T-helper 1 cell (primary cell): Measurements from ENCODE around the gene RPH3AL.

Source experiments
- DNase-seq, 5 donors: peaks; one replicate each; pipeline ENCODE4 v3.0.0-alpha.2; 2012 to 2020
- total RNA-seq, 4 donors: gene quantifications; one replicate each; lab custom pipeline; 2026; lab: John Stamatoyannopoulos, UW

Gene RPH3AL, protein sequence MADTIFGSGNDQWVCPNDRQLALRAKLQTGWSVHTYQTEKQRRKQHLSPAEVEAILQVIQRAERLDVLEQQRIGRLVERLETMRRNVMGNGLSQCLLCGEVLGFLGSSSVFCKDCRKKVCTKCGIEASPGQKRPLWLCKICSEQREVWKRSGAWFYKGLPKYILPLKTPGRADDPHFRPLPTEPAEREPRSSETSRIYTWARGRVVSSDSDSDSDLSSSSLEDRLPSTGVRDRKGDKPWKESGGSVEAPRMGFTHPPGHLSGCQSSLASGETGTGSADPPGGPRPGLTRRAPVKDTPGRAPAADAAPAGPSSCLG
- 2.0 to 3.2 (median 2.5) reads per million in 4 donors for total RNA-seq

DNA sequence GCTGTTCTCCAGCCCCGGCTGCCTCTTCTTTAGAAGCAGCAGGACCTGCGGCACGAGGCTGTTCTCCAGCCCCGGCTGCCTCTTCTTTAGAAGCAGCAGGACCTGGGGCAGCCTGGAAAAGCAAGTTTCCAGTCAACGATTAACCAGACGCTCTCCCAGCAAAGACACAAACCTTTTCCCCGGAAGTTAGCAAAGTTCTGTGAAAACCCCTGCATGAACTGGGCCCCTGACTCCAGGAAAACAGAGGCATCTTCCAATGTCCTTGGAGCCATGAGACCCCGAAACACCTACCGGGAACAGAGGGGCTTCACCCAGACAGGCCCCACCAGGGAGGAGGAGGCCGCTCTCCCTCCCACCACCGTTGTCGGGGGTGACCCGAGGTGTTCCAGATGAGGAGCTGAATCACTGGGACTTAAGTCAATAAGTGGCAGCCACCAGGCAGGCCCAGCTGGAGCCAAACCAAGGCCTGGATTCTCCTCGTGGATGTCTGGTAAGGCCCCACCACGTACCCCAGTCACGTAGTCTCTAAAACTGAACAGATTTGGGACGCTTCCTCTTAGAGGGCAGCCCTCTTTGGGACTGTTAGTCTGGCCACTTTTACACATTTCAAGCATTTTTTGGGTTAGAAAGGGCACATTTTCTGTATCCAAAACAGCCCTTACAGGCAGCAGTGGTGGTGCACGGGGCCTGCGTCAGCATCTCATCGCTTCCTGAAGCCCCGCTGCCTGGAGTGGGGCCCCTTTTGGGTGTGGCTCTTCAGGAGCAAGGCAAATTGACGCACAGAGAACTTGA lies at the start of gene RPH3AL:
Gene RPH3AL (minus strand): TSS at position 387 of the 792 bp plus-strand sequence. CDS start 25,264 bp downstream, outside the sequence.
- DNase-seq = no peak

DNA sequence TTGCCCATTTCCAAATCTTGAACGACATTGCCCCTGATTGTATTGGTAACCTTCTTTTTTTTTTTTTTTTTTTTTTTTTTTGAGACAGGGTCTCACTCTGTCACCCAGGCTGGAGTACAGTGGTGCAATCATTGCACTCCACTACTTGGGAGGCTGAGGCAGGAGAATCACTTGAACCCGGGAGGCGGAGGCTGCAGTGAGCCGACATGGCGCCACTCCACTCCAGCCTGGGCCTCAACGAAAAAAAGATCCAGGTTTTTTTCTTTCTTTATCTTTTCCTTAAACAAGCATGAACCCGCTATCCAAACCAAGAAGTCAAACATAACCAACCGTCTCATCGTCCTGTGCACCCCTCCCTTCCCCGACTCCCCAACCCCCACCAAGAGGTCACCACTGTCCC lies 47.6 kb upstream of the RPH3AL start:
- DNase-seq = no peak

DNA sequence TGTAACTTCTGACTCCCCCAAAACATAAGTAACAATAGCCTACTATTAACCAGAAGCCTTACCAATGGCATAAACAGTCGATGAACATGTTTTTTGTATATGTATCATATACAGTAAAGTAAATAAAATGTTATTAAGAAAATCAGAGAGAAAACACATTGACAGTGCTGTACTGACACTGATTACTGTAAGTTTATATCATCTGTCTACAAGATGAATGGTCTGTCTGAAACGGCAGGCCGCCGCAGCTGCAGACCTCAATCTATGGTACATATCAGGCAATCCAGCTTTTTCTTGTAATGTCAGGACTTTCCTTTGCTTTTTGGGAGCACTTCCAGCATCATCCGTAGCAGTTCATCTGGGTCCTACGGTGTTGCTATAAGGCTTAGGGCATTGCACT lies 44.2 kb upstream of the RPH3AL start:
- DNase-seq = no peak

DNA sequence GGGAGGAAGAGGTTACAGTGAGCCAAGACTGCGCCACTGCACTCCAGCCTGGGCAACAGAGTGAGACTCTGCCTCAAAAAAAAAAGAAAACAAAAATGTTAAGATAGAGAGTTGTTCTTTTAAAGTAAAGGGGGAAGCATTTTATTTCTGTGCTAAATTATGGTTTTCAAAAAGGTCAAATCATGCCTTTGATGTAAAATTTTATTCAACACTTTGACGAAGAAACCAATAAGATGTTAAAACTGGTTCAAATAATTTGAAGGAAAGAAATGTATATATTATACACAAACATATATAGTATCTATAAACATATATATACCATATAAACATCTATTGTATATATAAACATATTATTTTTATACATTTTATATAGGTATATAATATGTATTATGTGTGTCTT lies 43.4 kb upstream of the RPH3AL start:
- DNase-seq = no peak

DNA sequence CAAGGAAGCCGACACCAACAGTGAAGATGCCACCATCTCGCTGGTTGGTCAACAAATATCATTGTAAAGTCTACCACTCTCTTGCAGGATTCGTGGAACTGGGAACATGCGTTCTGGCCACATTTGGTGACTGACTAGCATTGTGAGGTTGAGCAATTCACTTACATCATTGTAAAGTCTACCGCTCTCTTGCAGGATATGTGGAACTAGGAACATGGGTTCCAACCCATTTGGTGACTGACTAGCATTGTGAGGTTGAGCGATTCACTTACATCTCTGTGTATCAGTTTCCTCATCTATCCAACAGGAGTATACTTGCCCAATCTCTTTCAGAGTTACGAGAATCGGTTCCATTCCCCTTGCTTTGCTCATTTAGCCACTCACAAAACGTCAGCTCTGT lies 42.6 kb upstream of the RPH3AL start:
- no peak for DNase-seq

DNA sequence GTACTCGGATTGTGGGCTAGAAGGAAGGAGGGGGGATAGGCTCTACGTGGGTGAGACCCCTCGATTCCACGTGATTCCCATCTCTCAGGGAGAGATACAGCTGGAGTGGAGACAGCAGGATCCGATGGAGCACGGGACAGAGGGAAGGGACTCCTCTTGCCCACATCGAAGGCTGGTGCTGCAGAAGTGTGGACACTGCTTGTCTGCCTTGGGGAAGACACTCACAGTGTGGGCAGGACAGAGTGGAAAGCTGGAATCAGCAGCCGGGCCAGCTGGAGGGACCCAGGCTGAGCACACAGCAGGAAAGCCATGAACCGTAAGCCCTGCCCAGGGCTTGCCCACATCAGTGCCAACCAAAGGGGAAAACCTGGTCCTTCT lies 42.1 kb upstream of the RPH3AL start:
- no peak for DNase-seq

DNA sequence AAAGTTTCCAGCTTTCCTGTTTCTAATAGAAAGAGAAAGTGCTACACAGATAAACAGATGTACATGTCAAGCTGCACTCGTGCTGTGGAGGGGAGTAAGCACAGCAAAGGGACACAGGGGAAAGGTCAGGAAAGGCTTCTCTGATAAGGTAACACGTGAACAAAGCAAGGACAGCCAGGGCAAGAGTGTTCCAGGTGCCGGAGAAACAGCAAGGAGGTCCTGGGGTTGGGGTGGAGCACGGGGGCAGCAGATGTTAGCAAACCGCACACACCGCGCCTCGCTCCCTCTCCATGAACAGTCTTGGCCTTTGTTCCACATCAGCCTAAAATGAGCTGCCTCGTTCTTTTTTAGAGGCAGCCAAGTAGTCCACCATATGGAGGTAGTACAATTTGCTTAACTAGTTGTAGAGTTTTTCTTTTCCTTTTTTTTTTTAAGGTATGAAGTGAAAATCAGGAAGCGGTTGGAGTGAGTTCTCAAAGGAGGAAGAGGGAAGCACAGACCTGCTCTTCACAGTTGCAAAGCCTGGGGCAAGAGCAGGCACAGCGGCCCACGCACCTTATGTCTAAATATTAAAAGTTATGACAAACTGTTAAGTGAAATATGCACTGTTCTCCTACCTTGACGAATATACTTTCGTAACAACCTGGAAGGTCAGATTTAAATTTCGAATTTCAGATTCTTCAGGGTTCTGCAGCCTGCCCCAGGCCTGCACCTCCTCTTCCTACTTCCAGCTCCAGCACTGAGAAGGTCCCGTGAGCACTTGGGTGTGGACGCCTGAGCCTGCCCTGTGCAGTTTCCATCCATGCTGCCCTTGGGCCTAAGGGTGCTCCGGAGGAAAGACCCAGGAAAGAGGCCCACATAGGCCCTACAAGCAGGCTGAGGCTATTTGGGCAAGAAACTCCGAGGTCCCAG lies 41.5 kb upstream of the RPH3AL start:
- no peak for DNase-seq

DNA sequence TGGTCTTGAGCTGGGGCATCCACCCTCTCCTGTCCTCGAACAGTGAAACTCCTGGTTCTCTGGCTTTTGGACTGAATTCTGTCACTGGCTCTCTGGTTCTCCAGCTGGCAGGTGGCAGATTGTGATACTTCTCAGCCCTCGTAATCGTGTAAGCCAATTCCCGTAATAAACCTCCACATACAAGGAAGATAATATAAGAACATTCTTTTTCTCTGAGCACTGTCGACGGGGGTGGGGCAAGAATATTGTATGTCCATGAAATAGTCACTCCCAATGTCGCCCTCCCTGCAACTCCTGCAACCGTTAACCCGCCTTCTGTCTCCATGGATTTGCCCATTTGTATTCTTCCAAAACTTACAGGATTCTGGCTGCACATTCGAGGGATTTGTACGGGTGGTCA lies 39.2 kb upstream of the RPH3AL start:
- no peak for DNase-seq

DNA sequence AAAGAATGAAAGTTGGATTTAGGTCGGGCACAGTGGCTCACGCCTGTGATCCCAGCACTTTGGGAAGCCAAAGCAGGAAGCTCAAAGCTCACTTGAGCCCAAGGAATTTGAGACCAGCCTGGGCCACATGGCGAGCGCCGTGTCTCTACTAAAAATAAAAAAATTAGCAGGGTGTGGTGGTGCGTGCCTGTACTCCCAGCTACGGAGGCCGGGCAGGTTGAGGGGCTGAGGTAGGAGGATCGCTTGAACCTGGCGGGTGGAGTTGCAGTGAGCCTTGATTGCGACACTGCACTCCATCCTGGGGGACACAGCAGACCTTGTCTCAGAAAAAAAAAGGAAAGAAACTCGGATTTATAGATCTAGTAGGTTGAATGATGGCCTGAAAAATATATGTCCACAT lies 37.4 kb upstream of the RPH3AL start:
- DNase-seq = no peak

DNA sequence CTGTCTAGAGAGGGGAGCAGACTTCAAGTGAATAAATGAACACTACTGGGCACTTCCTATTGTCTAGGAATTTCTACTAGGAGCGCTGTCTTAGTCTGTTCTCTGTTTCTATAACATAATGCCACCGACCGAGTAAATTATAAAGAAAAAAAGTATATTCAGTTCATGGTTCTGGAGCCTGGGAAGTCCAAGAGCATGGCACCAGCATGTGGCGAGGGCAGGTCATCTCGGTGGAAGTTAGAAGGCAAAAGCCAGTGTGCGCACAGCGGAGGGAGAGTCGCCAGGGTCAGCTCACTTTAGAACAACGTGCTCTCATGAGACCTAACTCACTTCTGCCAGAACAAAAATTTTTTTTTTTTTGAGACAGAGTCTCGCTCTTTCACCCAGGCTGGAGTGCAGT lies 35.5 kb upstream of the RPH3AL start:
- no peak for DNase-seq

DNA sequence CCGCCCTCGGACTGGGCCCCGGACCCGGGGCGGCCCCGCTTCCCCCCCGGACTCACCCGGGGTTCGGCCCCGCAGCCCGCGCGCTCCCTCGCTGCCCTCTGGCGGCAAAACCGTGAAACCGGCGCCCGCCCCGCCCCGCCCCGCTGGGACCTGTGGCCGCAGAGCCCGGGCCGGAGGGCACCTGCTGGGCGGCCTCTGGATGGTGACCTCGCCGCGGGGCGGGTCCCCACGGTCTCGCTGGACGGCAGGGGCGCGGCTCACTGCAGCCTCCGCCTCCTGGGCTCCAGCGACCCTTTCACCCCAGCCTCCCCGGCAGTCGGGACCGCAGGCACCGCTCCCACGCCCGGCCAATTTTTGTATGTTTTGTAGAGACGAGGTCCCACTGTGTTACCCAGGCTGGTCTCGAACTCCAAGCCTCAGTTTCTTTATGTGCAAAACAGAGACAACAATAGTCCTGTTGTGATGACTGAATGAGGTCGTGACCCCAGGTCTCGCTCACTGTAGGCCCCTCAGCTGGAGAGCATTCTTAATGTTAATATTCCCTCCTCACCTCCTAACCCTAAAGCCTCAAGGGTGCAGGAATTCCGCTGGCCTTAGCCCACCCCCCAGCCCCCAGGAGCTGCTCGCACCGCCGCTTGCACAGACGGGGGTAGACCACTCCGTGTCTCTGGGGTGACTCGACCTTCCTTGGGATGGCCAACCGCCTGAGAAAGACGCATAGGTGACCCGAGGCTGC lies 33.7 kb upstream of the RPH3AL start:
- peak; percentile 42 to 62 (median 54) for DNase-seq

DNA sequence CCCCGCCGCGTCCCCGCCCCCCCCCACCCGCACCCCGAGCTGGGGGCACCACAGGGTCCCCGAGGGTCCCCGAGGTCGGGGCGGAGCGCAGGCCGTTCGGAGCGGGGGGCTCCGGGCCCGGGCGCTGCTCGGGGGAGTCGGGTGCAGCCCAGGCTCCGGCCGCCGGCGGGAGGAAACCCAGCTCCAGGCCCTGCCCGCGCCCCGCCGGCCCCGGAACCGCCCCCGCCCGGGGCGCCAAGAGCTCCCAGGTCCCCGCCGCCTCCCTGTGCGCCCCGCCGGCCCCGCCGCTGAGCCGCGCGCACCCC lies 33.2 kb upstream of the RPH3AL start:
- DNase-seq = no peak

DNA sequence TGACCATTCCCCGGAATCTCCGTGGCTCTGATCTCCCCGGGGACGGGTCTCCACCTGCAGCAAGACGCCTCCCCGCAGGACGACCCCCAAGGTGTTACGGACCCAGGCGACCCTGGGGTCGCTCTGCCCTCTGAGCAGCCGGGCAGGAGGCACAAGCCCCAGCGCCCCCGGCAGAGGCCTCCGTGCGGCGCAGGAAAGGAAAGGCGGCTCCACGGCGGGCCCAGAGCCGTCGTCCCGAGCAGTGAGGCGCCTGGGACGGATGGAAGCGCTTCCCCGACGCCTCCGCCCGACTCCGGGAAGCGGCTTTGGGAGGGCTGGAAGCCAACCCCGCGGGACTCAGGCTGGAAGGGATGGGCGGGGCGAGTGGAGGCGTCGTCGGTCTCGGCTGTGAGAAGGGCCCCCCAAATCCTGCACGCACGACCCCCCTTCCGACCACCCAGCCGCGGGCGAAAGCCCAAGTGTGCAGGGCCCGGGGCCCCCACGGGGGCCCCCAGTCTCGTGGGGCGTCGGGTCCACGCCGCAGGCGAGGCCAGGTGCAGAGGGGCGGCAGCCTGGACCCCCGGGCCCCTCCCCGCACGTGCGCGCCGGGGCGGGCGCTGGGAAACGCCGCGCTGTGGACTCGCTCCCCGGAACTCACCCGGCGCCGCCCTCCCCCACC lies 32.7 kb upstream of the RPH3AL start:
- DNase-seq = peak in 1 of 5 donors; percentile 15

DNA sequence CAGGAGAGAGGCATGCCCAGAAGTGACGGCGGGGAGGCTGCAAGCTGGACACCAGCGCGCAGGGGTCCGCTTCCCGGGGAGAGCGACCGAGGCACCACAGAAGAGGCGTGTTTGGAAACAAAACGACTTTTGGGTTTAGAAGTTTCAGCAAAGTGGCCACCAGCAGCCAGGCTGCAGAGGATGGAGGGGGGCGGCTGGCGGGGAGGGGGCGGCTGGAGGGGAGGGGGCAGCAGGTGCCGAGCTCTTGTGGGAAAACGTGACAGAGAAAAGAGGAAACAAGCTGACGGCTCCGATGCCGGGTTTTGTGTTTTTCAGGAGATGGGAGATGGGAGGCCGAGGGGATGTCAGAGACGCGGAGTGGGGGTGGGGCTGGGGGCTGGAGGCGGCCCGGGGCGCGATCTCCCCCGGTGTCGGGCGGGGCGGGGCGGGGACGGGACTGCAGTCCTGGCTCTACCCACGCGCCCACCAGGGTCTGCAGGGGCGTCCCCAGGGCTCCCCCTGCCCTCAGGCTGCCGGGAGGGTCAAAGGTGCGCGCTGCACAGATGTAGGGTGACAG lies 32.1 kb upstream of the RPH3AL start:
- DNase-seq = no peak

DNA sequence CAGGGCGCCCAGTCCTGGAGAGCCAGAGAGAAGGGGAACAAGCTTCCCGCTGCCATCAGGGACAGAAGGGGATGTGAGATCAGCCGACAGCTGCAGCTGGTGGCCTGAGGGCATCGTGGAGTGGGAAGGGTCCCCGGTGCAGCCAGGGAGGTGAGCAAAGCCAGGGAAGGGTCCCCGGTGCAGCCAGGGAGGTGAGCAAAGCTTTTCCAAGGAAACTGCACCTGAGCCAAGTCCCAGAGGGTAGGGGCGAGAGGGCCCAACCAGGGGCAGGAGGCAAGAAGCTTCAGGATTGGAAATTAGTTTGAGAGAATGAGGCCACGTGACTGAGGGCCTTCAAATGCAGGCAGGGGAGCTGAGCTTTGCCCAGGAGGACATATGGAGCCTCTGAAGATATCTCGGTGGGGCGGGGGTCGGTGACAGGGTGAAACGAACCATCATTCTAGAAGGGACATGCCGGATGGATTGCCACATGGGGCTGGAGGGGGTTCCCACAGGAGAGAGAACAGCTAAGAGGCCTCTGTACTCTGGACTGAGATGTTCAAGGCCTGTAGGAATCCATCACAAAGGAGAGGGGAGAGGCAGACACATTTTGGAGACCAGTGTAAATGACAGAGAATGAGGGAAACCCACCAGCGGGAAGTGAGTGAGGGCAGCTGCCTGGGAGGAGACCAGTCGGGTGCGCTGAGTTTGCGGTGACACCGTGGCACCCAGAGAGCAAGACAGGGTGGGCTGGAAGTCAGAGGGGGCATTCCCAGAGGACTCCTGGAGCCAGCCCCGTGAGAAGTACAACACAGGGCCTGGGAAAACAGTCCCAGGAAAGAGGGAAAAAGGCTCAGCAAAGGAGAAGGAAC lies 31.4 kb upstream of the RPH3AL start:
- DNase-seq = no peak

DNA sequence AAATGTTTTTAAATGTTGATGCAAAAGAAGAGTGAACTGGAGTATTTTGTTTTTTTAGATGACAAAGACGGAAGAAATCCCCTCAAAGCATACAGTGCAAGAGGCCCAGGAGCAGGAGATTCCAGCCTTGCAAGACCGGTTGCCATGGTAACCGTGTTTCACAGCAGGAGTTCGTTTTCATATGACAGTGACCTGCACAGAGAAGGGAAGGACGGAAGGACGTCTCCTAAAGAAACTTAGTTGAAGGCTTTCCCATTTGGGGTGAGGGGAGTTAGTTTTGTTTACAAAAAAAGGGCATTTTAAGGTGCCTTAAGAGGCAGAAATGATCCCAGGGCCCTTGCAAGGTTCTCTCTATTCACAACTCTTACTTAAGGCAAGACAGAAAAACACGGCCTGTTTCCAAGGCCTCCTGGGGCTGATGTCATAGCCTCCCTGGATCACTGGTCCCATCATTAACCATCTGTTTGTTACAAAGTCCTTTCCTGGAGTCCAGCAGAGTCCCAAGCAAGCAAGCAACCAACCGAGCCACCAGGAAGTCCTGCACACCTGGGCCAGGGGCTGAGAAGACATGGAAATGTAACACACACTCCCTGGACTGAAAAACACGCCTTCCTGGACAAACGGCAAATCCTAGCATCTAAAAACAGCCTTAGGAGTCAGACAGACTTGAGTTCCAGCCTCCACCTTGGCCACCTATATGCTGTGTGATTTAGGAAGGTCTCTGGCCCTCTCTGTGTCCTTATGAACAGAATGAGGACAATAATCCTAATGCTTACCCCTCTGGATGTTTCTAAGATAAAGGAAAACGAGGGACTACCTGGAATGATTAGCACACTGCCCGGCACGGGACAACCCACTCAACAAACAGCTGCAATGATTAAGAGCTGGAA lies 30.3 kb upstream of the RPH3AL start:
- DNase-seq = no peak

DNA sequence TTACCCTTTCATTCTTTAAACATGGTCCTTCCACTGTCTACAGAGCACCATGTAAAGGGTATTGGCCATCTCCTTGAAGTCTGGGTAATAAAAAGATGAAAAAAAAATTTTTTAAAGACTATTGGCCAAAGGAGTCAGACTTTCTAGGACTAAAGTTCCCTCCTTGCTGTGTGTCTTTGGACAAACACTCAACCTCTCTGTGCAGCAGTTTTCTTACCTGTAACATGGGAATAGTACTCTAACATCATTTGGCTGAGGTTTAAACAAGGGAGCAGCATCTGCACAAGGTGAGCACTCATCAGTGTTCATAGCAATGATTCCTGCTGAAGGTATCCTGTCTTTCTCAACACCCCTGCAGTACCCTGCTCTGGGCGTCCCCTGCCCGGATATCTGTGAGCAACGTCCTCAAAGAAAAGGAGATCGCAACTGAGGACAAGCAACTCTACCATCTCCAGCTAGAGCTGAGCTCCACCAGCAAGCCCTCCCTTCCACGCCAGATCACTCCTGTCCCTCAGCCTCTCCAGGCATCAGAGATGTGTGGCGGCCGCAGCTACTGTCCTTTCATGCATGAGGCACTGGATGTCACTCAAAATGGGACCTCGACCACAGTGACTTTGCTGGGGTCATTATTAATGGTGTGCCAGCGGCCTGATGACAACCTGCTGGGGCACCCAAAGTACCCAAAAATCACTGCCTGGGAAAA lies 29.5 kb upstream of the RPH3AL start:
- no peak for DNase-seq

DNA sequence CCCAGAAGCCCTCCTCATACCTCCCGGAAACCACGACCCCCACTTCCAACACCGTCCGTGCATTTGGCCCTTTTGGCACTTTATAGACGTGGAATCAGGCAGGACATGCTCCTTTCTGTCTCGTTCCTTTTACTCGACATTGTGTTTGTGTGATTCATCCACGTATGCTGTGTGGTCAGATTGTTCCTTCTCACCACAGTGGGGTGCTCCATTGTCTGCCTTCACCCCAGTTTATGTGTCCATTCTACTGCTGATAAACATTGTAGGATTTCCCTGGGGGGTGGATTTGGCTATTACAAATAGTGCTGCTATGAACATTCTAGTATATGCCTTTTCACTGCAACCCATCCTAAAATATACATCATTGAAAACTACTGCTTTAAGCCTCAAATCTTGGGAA lies 28.9 kb upstream of the RPH3AL start:
- DNase-seq = no peak
